ENCODE measurements around the gene SMC5. TPM values are rescaled to one million over a fixed set of nuclear protein-coding genes. Genes with fewer than 3 reads are reported as not detected.

Gene SMC5
- total and polyA plus RNA-seq, 2 of the 13 experiments (the other 11 are each of a cell fraction or from before 2014, with no cell fraction given): 7.2 to 26.7 TPM

DNA sequence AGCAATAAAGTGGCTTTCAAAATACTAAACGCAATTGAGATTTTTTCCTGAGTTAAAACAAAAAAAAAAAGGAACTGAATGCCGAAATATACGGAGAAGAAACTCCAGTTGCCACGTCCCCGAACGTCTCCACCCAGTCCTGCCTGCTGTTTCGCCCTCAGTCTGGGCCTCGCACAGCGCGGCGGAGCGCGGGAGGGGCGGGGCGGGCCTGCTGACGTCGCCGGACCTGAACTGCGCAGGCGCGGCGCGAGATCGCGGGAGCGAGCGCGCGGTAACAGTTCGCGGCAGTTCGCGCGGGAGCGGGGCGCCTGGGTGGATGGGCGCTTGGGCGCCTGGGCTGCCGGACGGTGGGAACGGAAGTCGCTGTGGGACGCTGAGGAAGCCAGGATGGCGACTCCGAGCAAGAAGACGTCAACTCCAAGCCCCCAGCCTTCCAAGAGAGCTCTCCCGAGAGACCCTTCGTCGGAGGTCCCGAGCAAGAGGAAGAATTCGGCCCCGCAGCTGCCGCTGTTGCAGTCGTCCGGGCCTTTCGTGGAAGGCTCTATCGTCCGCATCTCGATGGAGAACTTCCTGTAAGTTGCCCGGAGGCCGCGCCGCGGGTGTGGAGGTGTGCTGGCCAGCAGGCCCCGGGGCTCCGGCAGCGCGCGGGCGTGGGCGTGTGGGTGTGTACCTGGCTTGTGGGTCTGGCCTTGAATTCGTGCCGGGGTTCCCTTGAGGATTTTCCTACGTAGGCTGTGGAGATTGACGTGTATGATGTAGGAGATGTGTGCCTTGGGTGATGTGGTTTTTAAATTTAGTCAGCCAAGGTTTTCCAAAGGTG, at the start of gene SMC5 (continued):
- TF ChIP-seq, protein P1, sequence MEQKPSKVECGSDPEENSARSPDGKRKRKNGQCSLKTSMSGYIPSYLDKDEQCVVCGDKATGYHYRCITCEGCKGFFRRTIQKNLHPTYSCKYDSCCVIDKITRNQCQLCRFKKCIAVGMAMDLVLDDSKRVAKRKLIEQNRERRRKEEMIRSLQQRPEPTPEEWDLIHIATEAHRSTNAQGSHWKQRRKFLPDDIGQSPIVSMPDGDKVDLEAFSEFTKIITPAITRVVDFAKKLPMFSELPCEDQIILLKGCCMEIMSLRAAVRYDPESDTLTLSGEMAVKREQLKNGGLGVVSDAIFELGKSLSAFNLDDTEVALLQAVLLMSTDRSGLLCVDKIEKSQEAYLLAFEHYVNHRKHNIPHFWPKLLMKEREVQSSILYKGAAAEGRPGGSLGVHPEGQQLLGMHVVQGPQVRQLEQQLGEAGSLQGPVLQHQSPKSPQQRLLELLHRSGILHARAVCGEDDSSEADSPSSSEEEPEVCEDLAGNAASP (CRISPR knock-in tag; IDR thresholded peaks at IDR 0.05; ENCODE audit: borderline replicate concordance): peak; percentile 37
- TF ChIP-seq, protein P2, sequence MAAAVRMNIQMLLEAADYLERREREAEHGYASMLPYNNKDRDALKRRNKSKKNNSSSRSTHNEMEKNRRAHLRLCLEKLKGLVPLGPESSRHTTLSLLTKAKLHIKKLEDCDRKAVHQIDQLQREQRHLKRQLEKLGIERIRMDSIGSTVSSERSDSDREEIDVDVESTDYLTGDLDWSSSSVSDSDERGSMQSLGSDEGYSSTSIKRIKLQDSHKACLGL (CRISPR knock-in tag; IDR thresholded peaks at IDR 0.05): no peak; the same call in 1 of the 2 replicates
- TF ChIP-seq ZBTB7B (CRISPR knock-in tag; IDR thresholded peaks at IDR 0.05): peak; percentile 35
- TF ChIP-seq, protein P3, sequence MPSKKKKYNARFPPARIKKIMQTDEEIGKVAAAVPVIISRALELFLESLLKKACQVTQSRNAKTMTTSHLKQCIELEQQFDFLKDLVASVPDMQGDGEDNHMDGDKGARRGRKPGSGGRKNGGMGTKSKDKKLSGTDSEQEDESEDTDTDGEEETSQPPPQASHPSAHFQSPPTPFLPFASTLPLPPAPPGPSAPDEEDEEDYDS (CRISPR knock-in tag; IDR thresholded peaks at IDR 0.05): peak; percentile 60; the same call in 1 of the 2 replicates
- TF ChIP-seq POLR2AphosphoS5 (IDR thresholded peaks at IDR 0.05; ENCODE audit: low read depth, low read length): peak; percentile 94
- TF ChIP-seq ZNF749 (CRISPR knock-in tag; IDR thresholded peaks at IDR 0.05; ENCODE audit: borderline replicate concordance): peak; percentile 83
- TF ChIP-seq, protein P4, sequence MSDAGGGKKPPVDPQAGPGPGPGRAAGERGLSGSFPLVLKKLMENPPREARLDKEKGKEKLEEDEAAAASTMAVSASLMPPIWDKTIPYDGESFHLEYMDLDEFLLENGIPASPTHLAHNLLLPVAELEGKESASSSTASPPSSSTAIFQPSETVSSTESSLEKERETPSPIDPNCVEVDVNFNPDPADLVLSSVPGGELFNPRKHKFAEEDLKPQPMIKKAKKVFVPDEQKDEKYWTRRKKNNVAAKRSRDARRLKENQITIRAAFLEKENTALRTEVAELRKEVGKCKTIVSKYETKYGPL (CRISPR knock-in tag; IDR thresholded peaks at IDR 0.05): peak; percentile 54; the same call in 1 of the 2 replicates
- TF ChIP-seq ZNF552 (CRISPR knock-in tag; IDR thresholded peaks at IDR 0.05; ENCODE audit: borderline replicate concordance): peak; percentile 27
- peak; percentile 55; the same call in 1 of the 2 replicates for TF ChIP-seq ETV5 (CRISPR knock-in tag; IDR thresholded peaks at IDR 0.05; ENCODE audit: borderline replicate concordance)
- TF ChIP-seq ZBTB38 (CRISPR knock-in tag; IDR thresholded peaks at IDR 0.05): peak; percentile 90; the same call in 1 of the 2 replicates
- TF ChIP-seq, protein P5, sequence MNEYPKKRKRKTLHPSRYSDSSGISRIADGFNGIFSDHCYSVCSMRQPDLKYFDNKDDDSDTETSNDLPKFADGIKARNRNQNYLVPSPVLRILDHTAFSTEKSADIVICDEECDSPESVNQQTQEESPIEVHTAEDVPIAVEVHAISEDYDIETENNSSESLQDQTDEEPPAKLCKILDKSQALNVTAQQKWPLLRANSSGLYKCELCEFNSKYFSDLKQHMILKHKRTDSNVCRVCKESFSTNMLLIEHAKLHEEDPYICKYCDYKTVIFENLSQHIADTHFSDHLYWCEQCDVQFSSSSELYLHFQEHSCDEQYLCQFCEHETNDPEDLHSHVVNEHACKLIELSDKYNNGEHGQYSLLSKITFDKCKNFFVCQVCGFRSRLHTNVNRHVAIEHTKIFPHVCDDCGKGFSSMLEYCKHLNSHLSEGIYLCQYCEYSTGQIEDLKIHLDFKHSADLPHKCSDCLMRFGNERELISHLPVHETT (CRISPR knock-in tag; conservative IDR thresholded peaks at IDR 0.05): 0 out of 2 replicates have a peak, but pooled peaks have one; percentile 36
- TF ChIP-seq FOXA3 (CRISPR knock-in tag; IDR thresholded peaks at IDR 0.05): peak; percentile 41; the same call in 1 of the 2 replicates
- TF ChIP-seq, protein P6, sequence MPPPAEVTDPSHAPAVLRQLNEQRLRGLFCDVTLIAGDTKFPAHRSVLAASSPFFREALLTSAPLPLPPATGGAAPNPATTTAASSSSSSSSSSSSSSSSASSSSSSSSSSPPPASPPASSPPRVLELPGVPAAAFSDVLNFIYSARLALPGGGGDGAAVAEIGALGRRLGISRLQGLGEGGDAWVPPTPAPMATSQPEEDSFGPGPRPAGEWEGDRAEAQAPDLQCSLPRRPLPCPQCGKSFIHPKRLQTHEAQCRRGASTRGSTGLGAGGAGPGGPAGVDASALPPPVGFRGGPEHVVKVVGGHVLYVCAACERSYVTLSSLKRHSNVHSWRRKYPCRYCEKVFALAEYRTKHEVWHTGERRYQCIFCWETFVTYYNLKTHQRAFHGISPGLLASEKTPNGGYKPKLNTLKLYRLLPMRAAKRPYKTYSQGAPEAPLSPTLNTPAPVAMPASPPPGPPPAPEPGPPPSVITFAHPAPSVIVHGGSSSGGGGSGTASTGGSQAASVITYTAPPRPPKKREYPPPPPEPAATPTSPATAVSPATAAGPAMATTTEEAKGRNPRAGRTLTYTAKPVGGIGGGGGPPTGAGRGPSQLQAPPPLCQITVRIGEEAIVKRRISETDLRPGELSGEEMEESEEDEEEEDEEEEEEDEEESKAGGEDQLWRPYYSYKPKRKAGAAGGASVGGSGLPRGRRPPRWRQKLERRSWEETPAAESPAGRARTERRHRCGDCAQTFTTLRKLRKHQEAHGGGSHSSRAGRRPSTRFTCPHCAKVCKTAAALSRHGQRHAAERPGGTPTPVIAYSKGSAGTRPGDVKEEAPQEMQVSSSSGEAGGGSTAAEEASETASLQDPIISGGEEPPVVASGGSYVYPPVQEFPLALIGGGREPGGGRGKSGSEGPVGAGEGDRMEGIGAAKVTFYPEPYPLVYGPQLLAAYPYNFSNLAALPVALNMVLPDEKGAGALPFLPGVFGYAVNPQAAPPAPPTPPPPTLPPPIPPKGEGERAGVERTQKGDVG (CRISPR knock-in tag; IDR thresholded peaks at IDR 0.05; ENCODE audit: borderline replicate concordance): no peak
- no peak for TF ChIP-seq ZC3H4 (CRISPR knock-in tag; IDR thresholded peaks at IDR 0.05; ENCODE audit: borderline replicate concordance)
- TF ChIP-seq ZNF761 (CRISPR knock-in tag; conservative IDR thresholded peaks at IDR 0.05): peak; percentile 57; the same call in 1 of the 2 replicates
- TF ChIP-seq ZSCAN9 (CRISPR knock-in tag; IDR thresholded peaks at IDR 0.05; ENCODE audit: borderline replicate concordance): peak; percentile 76; the same call in 1 of the 2 replicates
- TF ChIP-seq ZBTB21 (CRISPR knock-in tag; IDR thresholded peaks at IDR 0.05): no peak
- TF ChIP-seq FOXO1 (CRISPR knock-in tag; IDR thresholded peaks at IDR 0.05): no peak
- TF ChIP-seq, protein P7, sequence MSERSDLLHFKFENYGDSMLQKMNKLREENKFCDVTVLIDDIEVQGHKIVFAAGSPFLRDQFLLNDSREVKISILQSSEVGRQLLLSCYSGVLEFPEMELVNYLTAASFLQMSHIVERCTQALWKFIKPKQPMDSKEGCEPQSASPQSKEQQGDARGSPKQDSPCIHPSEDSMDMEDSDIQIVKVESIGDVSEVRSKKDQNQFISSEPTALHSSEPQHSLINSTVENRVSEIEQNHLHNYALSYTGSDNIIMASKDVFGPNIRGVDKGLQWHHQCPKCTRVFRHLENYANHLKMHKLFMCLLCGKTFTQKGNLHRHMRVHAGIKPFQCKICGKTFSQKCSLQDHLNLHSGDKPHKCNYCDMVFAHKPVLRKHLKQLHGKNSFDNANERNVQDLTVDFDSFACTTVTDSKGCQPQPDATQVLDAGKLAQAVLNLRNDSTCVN (CRISPR knock-in tag; IDR thresholded peaks at IDR 0.05; ENCODE audit: borderline replicate concordance): no peak

Data from HepG2 (cell line).